CD14-positive monocyte (primary cell): ENCODE measurements around the gene CARD11. TPM values are rescaled to one million over a fixed set of nuclear protein-coding genes. Genes with fewer than 3 reads are reported as not detected.

Source experiments
- DNase-seq, 3 donors: peaks; one replicate each; pipeline ENCODE4 v3.0.0-alpha.2; 2011 to 2022
- H2AFZ ChIP-seq: 2 replicates; pipeline ENCODE4 v1.6.0; 2012; ENCODE audit warnings: mild to moderate bottlenecking, low read depth, low read length, inconsistent platforms; ENCODE audit not compliant: insufficient read depth, poor library complexity, severe bottlenecking
- H3K27ac ChIP-seq, 2 donors: 1 replicate in 1 of 2; 2 replicates in 1 of 2; pipeline ENCODE4 v1.5.1; 2012 to 2013; ENCODE audit warnings: low read length in 2 of 2, control low read depth in 1 of 2, inconsistent platforms in 1 of 2, low read depth in 1 of 2, mild to moderate bottlenecking in 1 of 2
- H3K27me3 ChIP-seq, 2 donors: one replicate each; pipeline versions ENCODE4 v1.6.0 to v1.6.1; 2011 to 2013; ENCODE audit warnings: low read length in 2 of 2; ENCODE audit not compliant: control insufficient read depth in 2 of 2, insufficient read depth in 2 of 2
- H3K36me3 ChIP-seq, 2 donors: replicated peaks in 1 of 2; 1 replicate in 1 of 2; 2 replicates in 1 of 2; pipeline versions ENCODE4 v1.5.1 to v1.6.1; 2012 to 2013; ENCODE audit warnings: low read length in 2 of 2, control low read depth in 1 of 2, inconsistent platforms in 1 of 2, mild to moderate bottlenecking in 1 of 2; ENCODE audit not compliant: insufficient read depth in 2 of 2, control insufficient read depth in 1 of 2
- H3K4me1 ChIP-seq, 2 donors: 1 replicate in 1 of 2; 2 replicates in 1 of 2; pipeline versions ENCODE4 v1.5.1 to v1.6.1; 2012 to 2013; ENCODE audit warnings: low read length in 2 of 2, control low read depth in 1 of 2, inconsistent platforms in 1 of 2, mild to moderate bottlenecking in 1 of 2, moderate library complexity in 1 of 2; ENCODE audit not compliant: insufficient read depth in 2 of 2, control insufficient read depth in 1 of 2
- H3K4me2 ChIP-seq: replicated peaks from 2 replicates; pipeline ENCODE3; 2012; ENCODE audit warnings: low read length, moderate library complexity, mild to moderate bottlenecking; ENCODE audit not compliant: poor library complexity, severe bottlenecking; ENCODE audit errors: extremely low read depth
- H3K4me3 ChIP-seq, 3 experiments: fragments of 200-600 bp in 1 of 3; sonication (generic) in 1 of 3; replicated peaks in 1 of 3; 1 replicate in 2 of 3; 2 replicates in 1 of 3; pipeline ENCODE4 v1.5.1; 2011 to 2013; ENCODE audit warnings: low read length in 3 of 3, mild to moderate bottlenecking in 3 of 3, control low read depth in 2 of 3, low read depth in 2 of 3, inconsistent platforms in 1 of 3, moderate library complexity in 1 of 3
- H3K79me2 ChIP-seq: 2 replicates; pipeline ENCODE4 v1.6.0; 2012; ENCODE audit warnings: mild to moderate bottlenecking, control low read depth, inconsistent platforms, low read length, moderate library complexity; ENCODE audit not compliant: insufficient read depth
- H3K9ac ChIP-seq: 2 replicates; pipeline ENCODE4 v1.6.0; 2017; ENCODE audit warnings: low read length, mild to moderate bottlenecking; ENCODE audit not compliant: insufficient read depth, poor library complexity, severe bottlenecking
- H3K9me3 ChIP-seq, 2 donors: replicated peaks in 1 of 2; 1 replicate in 1 of 2; 2 replicates in 1 of 2; pipeline versions ENCODE4 v1.5.1 to v1.6.1; 2012 to 2013; ENCODE audit warnings: low read length in 2 of 2, control low read depth in 1 of 2; ENCODE audit not compliant: control insufficient read depth in 1 of 2, insufficient read depth in 1 of 2
- H4K20me1 ChIP-seq: 2 replicates; pipeline ENCODE4 v1.6.0; 2012; ENCODE audit warnings: mild to moderate bottlenecking, low read length, control low read depth, moderate library complexity; ENCODE audit not compliant: insufficient read depth
- H3K27ac Mint-ChIP-seq, 7 donors: one replicate each; pipeline ENCODE4 v1.8.0; 2020; ENCODE audit warnings: mild to moderate bottlenecking in 7 of 7, mixed read lengths in 7 of 7, moderate library complexity in 6 of 7, inconsistent platforms in 2 of 7
- H3K27me3 Mint-ChIP-seq, 3 donors: one replicate each; pipeline ENCODE4 v1.8.0; 2021 to 2022; ENCODE audit warnings: low read depth in 3 of 3, mild to moderate bottlenecking in 3 of 3, mixed read lengths in 3 of 3, moderate library complexity in 3 of 3, inconsistent platforms in 1 of 3
- H3K36me3 Mint-ChIP-seq, 2 donors: one replicate each; pipeline ENCODE4 v1.8.0; 2020; ENCODE audit warnings: mixed read lengths in 2 of 2, inconsistent platforms in 1 of 2, mild to moderate bottlenecking in 1 of 2
- H3K4me1 Mint-ChIP-seq: one replicate; pipeline ENCODE4 v1.8.0; 2020; ENCODE audit warnings: mild to moderate bottlenecking, mixed read lengths
- H3K4me3 Mint-ChIP-seq, 2 donors: one replicate each; pipeline ENCODE4 v1.8.0; 2020; ENCODE audit warnings: mild to moderate bottlenecking in 2 of 2, mixed read lengths in 2 of 2, moderate library complexity in 1 of 2
- H3K9me3 Mint-ChIP-seq, 7 donors: one replicate each; pipeline ENCODE4 v1.8.0; 2020 to 2022; ENCODE audit warnings: mixed read lengths in 7 of 7, mild to moderate bottlenecking in 6 of 7, moderate library complexity in 6 of 7, inconsistent platforms in 2 of 7
- WGBS: methylation state at CpG from one replicate; pipeline ENCODE4 v1.1.5; 2013; ENCODE audit warnings: missing lambda C conversion rate; ENCODE audit not compliant: insufficient coverage; 5-methylcytosine and 5-hydroxymethylcytosine counted together
- intact Hi-C, 2 donors: fragments of 100-400 bp; cut with micrococcal nuclease; formaldehyde crosslinking; loops; one replicate each; pipeline versions ENCODE4 v1.15.0 to v1.15.1; 2023
- polyA plus RNA-seq, 3 donors: library from polyadenylated mRNA; depleted of rRNA in 1 of 3; unstranded in 2 of 3; stranded (reverse) in 1 of 3; fragments of 300-500 nt in 2 of 3; fragments of >200 nt in 1 of 3; fragmentation: Illumina TruSeq in 2 of 3; gene quantifications; 1 replicate in 2 of 3; 2 replicates in 1 of 3; pipeline ENCODE4 v1.2.3, GENCODE V29; 2012 to 2021
- TF ChIP-seq, protein P1 (sequence below): fragments of 200-600 bp; IDR thresholded peaks from one replicate; pipeline ENCODE4 v1.8.0; 2022; ENCODE audit warnings: antibody characterized with exemption, mild to moderate bottlenecking

Gene CARD11
- polyA plus RNA-seq, 3 donors = 0.04 to 0.17 TPM; not detected in 1

DNA sequence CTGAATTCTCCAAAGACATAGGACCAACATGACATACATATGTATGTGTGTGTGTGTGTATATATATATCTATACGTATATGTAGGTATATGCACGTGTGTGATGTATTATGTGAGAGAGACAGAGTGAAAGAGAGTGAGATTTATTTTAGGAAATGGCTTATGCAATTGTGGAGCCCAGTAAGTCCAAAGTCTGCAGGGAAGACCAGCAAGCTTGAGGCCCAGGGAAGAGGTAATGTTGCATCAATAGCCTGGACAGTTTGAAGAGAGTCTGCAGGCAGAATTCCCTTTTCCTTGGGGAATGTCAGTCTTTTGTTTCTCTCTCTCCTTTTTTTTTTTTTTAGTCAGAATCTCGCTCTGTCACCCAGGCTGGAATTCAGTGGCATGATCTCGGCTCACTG is 33.0 kb upstream of the CARD11 start:
- H3K27ac Mint-ChIP-seq = no peak overlapping the region

DNA sequence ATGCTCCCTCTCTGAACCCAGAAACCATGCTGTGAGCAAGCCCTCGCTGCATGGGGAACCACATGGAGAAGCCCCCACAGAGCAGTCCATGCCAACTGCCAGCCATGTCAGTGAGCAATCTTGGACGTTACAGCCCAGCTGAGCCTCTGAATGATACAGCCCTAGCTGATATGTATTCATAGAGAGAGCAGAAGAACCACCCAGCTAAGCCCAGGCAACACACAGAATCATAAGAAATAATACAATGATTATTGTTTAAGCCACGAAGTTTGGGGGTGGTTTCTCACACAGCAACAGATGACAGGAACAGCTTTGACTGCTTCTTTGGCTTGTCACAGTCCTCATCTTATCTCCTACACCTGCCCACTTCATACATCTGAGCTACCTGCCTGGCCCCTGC is 32.5 kb upstream of the CARD11 start:
- Mint-ChIP-seq H3K9me3 (peaks cover 4 to 12% (median 8%) of the 10 kb centered on the region in 7 donors), H3K4me1 (no peaks in the 10 kb centered on the region), H3K4me3 (no peak overlapping the region), H3K36me3 (no peaks in the 10 kb centered on the region), H3K27ac (no peak overlapping the region), H3K27me3 (peaks cover 2 to 5% (median 2%) of the 10 kb centered on the region in 3 donors)
- no peak overlapping the region for H3K4me2 ChIP-seq
- H3K9ac ChIP-seq = no peak overlapping the region
- no peak overlapping the region for H2AFZ ChIP-seq
- DNase-seq = no peak
- peaks cover 2 to 8% of the 10 kb centered on the region in 2 donors for H3K9me3 ChIP-seq
- no peak overlapping the region for H3K27ac ChIP-seq
- H3K27me3 ChIP-seq = no peaks in the 10 kb centered on the region
- 93% methylated on average over 2 of the region's 3 CpGs for WGBS
- TF ChIP-seq, protein P1, sequence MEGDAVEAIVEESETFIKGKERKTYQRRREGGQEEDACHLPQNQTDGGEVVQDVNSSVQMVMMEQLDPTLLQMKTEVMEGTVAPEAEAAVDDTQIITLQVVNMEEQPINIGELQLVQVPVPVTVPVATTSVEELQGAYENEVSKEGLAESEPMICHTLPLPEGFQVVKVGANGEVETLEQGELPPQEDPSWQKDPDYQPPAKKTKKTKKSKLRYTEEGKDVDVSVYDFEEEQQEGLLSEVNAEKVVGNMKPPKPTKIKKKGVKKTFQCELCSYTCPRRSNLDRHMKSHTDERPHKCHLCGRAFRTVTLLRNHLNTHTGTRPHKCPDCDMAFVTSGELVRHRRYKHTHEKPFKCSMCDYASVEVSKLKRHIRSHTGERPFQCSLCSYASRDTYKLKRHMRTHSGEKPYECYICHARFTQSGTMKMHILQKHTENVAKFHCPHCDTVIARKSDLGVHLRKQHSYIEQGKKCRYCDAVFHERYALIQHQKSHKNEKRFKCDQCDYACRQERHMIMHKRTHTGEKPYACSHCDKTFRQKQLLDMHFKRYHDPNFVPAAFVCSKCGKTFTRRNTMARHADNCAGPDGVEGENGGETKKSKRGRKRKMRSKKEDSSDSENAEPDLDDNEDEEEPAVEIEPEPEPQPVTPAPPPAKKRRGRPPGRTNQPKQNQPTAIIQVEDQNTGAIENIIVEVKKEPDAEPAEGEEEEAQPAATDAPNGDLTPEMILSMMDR = no peak
- intact Hi-C loops = no loop called here
- no peaks in the 10 kb centered on the region for H3K79me2 ChIP-seq
- H3K4me3 ChIP-seq = no peak overlapping the region
- H3K36me3 ChIP-seq = no peaks in the 10 kb centered on the region
- no peaks in the 10 kb centered on the region for H4K20me1 ChIP-seq
- no peaks in the 10 kb centered on the region for H3K4me1 ChIP-seq

More for the DNA sequence above, 33.0 kb upstream of the CARD11 start:
- WGBS = 100% methylated on average over 1 of the region's 4 CpGs
- H3K27me3 Mint-ChIP-seq = peaks cover 2 to 5% (median 2%) of the 10 kb centered on the region in 3 donors
- Histone ChIP-seq H3K27me3 (no peaks in the 10 kb centered on the region), H3K79me2 (no peaks in the 10 kb centered on the region), H3K36me3 (no peaks in the 10 kb centered on the region), H3K4me2 (no peak overlapping the region), H3K9ac (no peak overlapping the region), H3K4me3 (no peak overlapping the region), H3K9me3 (peaks cover 0 to 7% of the 10 kb centered on the region in 2 donors), H4K20me1 (no peaks in the 10 kb centered on the region), H3K27ac (no peak overlapping the region), H3K4me1 (no peaks in the 10 kb centered on the region), H2AFZ (no peak overlapping the region)
- intact Hi-C loops = no loop called here
- H3K4me1 Mint-ChIP-seq = no peaks in the 10 kb centered on the region
- TF ChIP-seq, protein P1 = no peak
- no peak for DNase-seq
- H3K4me3 Mint-ChIP-seq = no peak overlapping the region
- H3K36me3 Mint-ChIP-seq = no peaks in the 10 kb centered on the region
- peaks cover 2 to 11% (median 7%) of the 10 kb centered on the region in 7 donors for H3K9me3 Mint-ChIP-seq
